Measurements from ENCODE around the gene MZT2B.
"Not testable (repeated sequence)": the region's sequence is repeated elsewhere in the genome, so short reads cannot be mapped to it uniquely, and the experiment has no call there.

MZT2B gene

DNA sequence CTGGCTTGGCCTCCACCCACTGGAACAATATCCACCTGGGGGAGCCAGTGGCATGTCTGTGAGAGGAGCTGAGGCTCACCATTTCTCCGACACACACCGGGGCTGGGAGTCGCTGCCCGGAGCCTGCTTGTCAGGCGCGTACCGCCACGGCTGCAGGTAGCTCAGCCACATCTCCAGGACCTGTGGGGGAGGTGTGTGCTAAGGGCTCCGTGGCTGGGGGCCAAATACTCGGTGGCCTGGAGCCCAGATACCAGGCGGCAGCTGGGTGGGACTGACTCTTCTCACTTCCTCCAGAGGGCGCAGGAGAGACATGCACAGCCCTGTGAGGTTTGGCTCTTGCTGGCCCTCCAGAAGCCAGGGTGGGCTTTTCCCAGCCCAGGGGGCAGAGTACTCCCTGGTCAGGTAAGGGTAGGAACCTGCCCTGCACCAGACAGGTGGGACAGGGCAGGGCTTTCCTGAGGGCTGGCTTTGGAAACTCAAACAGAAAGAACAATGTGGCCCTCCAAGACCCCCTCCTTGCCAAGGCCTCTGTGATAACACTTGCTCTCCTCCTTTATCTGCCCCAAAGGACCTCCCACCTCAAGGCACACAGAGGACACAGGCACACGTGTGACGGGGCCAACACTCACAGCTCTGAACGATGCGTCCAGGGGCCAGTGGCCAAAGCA, 26.0 kb upstream of the MZT2B start:
- TF ChIP-seq, protein P1, sequence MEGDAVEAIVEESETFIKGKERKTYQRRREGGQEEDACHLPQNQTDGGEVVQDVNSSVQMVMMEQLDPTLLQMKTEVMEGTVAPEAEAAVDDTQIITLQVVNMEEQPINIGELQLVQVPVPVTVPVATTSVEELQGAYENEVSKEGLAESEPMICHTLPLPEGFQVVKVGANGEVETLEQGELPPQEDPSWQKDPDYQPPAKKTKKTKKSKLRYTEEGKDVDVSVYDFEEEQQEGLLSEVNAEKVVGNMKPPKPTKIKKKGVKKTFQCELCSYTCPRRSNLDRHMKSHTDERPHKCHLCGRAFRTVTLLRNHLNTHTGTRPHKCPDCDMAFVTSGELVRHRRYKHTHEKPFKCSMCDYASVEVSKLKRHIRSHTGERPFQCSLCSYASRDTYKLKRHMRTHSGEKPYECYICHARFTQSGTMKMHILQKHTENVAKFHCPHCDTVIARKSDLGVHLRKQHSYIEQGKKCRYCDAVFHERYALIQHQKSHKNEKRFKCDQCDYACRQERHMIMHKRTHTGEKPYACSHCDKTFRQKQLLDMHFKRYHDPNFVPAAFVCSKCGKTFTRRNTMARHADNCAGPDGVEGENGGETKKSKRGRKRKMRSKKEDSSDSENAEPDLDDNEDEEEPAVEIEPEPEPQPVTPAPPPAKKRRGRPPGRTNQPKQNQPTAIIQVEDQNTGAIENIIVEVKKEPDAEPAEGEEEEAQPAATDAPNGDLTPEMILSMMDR (IDR thresholded peaks at IDR 0.05; ENCODE audit: low read depth, low read length, poor library complexity, severe bottlenecking) = peak; percentile 69
- H3K4me3 ChIP-seq (ENCODE audit: low read length); H3K4me2 ChIP-seq (ENCODE audit: low read length); H4K20me1 ChIP-seq (ENCODE audit: control insufficient read depth, insufficient read depth, low read depth, low read length); H3K27ac ChIP-seq (ENCODE audit: low read depth, low read length); H3K27me3 ChIP-seq (ENCODE audit: control insufficient read depth, low read length); H3K9me2 ChIP-seq (replicated peaks; ENCODE audit: control insufficient read depth, low read length); H3K9me3 ChIP-seq (ENCODE audit: control insufficient read depth, insufficient read depth, low read length); H3F3A ChIP-seq (ENCODE audit: control insufficient read depth, insufficient read depth); H3K79me2 ChIP-seq (ENCODE audit: control insufficient read depth, low read length): not testable (repeated sequence)
- Histone ChIP-seq H3K36me3 (ENCODE audit: control insufficient read depth, low read length) (peaks cover 42% of the 10 kb centered on the region), H3K4me1 (ENCODE audit: control insufficient read depth, low read length) (peaks cover 33% of the 10 kb centered on the region)

DNA sequence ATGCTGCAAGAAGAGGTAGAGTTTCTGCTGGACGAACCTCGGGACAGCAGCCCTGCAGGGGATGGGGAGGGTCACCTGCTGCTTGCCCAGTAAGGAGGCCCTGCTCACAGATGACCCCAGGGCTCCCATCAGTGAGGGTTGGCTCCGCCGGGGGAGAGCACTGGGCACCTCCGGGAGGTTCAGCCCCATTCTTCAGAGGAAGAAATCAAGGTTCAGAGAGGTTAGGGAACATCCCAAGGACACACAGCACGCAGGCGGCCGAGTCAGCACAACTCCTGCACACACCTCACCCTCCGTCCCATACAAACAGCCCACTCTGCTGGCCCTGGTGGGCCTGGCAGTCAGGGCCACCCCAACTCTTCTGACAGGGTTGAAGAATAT, 25.4 kb upstream of the MZT2B start:
- no peaks in the 10 kb centered on the region for H3K27me3 ChIP-seq (ENCODE audit: control insufficient read depth, low read length)
- no peak overlapping the region for H3K27ac ChIP-seq (ENCODE audit: low read depth, low read length)
- H3K4me3 ChIP-seq (ENCODE audit: low read length) = no peak overlapping the region
- no peaks in the 10 kb centered on the region for H3K79me2 ChIP-seq (ENCODE audit: control insufficient read depth, low read length)
- peaks cover 42% of the 10 kb centered on the region for H3K36me3 ChIP-seq (ENCODE audit: control insufficient read depth, low read length)
- H3K9me2 ChIP-seq (replicated peaks; ENCODE audit: control insufficient read depth, low read length) = no peaks in the 10 kb centered on the region
- H3K4me2 ChIP-seq (ENCODE audit: low read length) = no peak overlapping the region
- no peak for TF ChIP-seq EZH2phosphoT487 (IDR thresholded peaks at IDR 0.05; ENCODE audit: borderline replicate concordance, low read length)
- TF ChIP-seq, protein P1 (IDR thresholded peaks at IDR 0.05; ENCODE audit: low read depth, low read length, poor library complexity, severe bottlenecking) = no peak
- no peaks in the 10 kb centered on the region for H3F3A ChIP-seq (ENCODE audit: control insufficient read depth, insufficient read depth)
- H3K9me3 ChIP-seq (ENCODE audit: control insufficient read depth, insufficient read depth, low read length) = no peaks in the 10 kb centered on the region
- H4K20me1 ChIP-seq (ENCODE audit: control insufficient read depth, insufficient read depth, low read depth, low read length) = no peaks in the 10 kb centered on the region
- H3K4me1 ChIP-seq (ENCODE audit: control insufficient read depth, low read length) = peaks cover 33% of the 10 kb centered on the region

DNA sequence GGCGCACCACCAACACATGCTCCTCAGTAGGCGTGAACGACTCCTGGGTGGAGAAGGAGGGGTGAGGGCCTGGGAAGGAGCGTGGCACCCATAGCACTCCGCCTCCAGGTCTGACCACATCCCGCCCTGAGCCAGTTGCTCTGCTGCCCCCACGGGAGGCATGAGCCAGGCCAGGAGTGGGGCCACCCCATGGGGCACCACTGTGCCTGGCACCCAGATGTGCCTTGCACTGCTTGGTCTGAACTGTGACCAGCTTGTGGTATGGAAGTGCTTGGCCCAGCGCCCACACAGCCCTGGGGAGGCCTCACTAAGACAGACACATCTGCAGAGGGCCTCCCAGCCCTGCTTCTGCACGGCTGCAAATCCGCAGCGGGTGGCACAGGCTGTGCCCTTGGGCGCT, 24.7 kb upstream of the MZT2B start:
- Histone ChIP-seq H3K36me3 (ENCODE audit: control insufficient read depth, low read length) (peaks cover 37% of the 10 kb centered on the region), H3K27ac (ENCODE audit: low read depth, low read length) (peak overlapping the region; percentile 63), H3K4me2 (ENCODE audit: low read length) (peak overlapping the region; percentile 2; the same call in 1 of the 2 replicates), H3K4me1 (ENCODE audit: control insufficient read depth, low read length) (peaks cover 33% of the 10 kb centered on the region)
- H3K27me3 ChIP-seq (ENCODE audit: control insufficient read depth, low read length); H3K9me3 ChIP-seq (ENCODE audit: control insufficient read depth, insufficient read depth, low read length); H4K20me1 ChIP-seq (ENCODE audit: control insufficient read depth, insufficient read depth, low read depth, low read length); H3F3A ChIP-seq (ENCODE audit: control insufficient read depth, insufficient read depth); H3K4me3 ChIP-seq (ENCODE audit: low read length); H3K79me2 ChIP-seq (ENCODE audit: control insufficient read depth, low read length); H3K9me2 ChIP-seq (replicated peaks; ENCODE audit: control insufficient read depth, low read length): not testable (repeated sequence)

DNA sequence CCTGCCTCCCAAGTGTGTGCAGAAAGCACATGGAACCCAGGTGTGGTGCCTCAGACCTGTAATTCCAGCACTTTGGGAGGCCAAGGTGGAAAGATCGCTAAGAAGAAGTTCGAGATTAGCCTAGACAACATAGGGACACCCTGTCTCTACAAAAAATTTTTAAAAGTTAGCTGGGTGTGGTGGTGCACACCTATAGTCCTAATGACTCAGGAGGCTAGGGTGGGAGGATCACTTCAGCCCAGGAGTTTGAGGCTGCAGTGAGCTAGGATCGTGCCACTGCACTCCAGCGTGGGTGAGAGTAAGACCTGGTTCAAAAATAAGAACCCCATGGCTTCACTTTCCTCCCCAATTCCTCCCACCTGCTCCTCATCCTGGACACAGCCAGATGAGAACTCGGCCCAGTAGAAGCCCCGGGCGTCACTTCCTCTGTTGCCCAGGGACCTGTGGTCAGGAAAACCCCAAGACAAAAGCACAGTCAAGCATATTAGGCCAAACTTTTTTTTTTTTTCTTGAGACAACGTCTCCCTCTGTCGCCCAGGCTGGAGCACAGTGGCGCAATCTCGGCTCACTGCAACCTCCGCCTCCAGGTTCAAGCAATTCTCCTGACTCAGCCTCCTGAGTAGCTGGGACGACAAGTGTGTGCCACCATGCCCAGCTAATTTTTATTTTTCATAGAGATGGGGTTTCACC, 24.1 kb upstream of the MZT2B start:
- H3K9me2 ChIP-seq (replicated peaks; ENCODE audit: control insufficient read depth, low read length); H3K4me3 ChIP-seq (ENCODE audit: low read length); H3K79me2 ChIP-seq (ENCODE audit: control insufficient read depth, low read length); H3K9me3 ChIP-seq (ENCODE audit: control insufficient read depth, insufficient read depth, low read length); H3F3A ChIP-seq (ENCODE audit: control insufficient read depth, insufficient read depth); H3K27me3 ChIP-seq (ENCODE audit: control insufficient read depth, low read length); H4K20me1 ChIP-seq (ENCODE audit: control insufficient read depth, insufficient read depth, low read depth, low read length): not testable (repeated sequence)
- H3K4me2 ChIP-seq (ENCODE audit: low read length) = peak overlapping the region; percentile 28
- H3K4me1 ChIP-seq (ENCODE audit: control insufficient read depth, low read length) = peaks cover 33% of the 10 kb centered on the region
- peak overlapping the region; percentile 63 for H3K27ac ChIP-seq (ENCODE audit: low read depth, low read length)
- H3K36me3 ChIP-seq (ENCODE audit: control insufficient read depth, low read length) = peaks cover 35% of the 10 kb centered on the region
